ENCODE measurements around the gene STAC3.

Gene STAC3

GRCh38 chr12:57239587-57240065, 11.4 kb downstream of the STAC3 start (continued):
- TF ChIP-seq ZNF26 (tag by site-specific recombination; IDR thresholded peaks at IDR 0.05): no peak
- TF ChIP-seq KLF17 (tag by site-specific recombination; IDR thresholded peaks at IDR 0.05): no peak
- no peak for TF ChIP-seq OVOL3 (tag by site-specific recombination; IDR thresholded peaks at IDR 0.05)
- no peak for TF ChIP-seq ZNF549 (tag by site-specific recombination; IDR thresholded peaks at IDR 0.05)

- Histone ChIP-seq H3K9me3 (ENCODE audit: control insufficient read depth, insufficient read depth, low read depth, low read length) (no peaks in the 10 kb centered on the region), H3K4me1 (ENCODE audit: control insufficient read depth, insufficient read depth, low read length) (peaks cover 17% of the 10 kb centered on the region), H3K4me3 (ENCODE audit: low read depth, low read length) (no peak overlapping the region; the same call in 1 of the 2 replicates), H3K27ac (ENCODE audit: extremely low read depth, low read depth, low read length) (no peak overlapping the region; the same call in 1 of the 2 replicates), H3K36me3 (ENCODE audit: control insufficient read depth in 2 of 2, insufficient read depth in 1 of 2, low read length in 2 of 2) (peaks cover 0 to 21% of the 10 kb centered on the region in 2 experiments; a peak in 1 of 3 replicates)
- ChIA-PET CTCF (interaction anchor here (0.6 to 23.3 kb wide), 21 partner anchors 10 to 971 kb away, joined by 3 to 628 read pairs (median 4); partner anchors contain the start of genes NXPH4, SHMT2 and STAC3), POLR2A (interaction anchor here (1.1 to 6.4 kb wide), 5 partner anchors 9 to 216 kb away, joined by 3 to 72 read pairs (median 16); partner anchors contain the start of genes INHBE and SHMT2)
- TF ChIP-seq TSHZ1 (tag by site-specific recombination; IDR thresholded peaks at IDR 0.05; ENCODE audit: borderline replicate concordance): no peak
- 0 out of 2 replicates have a peak, but pooled peaks have one; percentile 13 for TF ChIP-seq PRDM4 (tag by site-specific recombination; IDR thresholded peaks at IDR 0.05)
- 0 out of 2 replicates have a peak, but pooled peaks have one; percentile 6 for TF ChIP-seq ZNF146 (tag by site-specific recombination; IDR thresholded peaks at IDR 0.05)
- peak; percentile 41 for TF ChIP-seq ZNF76 (tag by site-specific recombination; IDR thresholded peaks at IDR 0.05; ENCODE audit: borderline replicate concordance, low read depth)
- TF ChIP-seq ZNF488 (tag by site-specific recombination; IDR thresholded peaks at IDR 0.05): no peak
- 0 out of 2 replicates have a peak, but pooled peaks have one; percentile 30 for TF ChIP-seq KLF10 (tag by site-specific recombination; IDR thresholded peaks at IDR 0.05)
- peak; percentile 82 for TF ChIP-seq ZNF692 (tag by site-specific recombination; IDR thresholded peaks at IDR 0.05)
- TF ChIP-seq ZNF664 (tag by site-specific recombination; IDR thresholded peaks at IDR 0.05): no peak
- TF ChIP-seq ZBTB48 (tag by site-specific recombination; IDR thresholded peaks at IDR 0.05): peak; percentile 45; the same call in 1 of the 2 replicates
- peak; percentile 74 for TF ChIP-seq SP2 (tag by site-specific recombination; IDR thresholded peaks at IDR 0.05)
- 0 out of 2 replicates have a peak, but pooled peaks have one; percentile 46 for TF ChIP-seq ZFP37 (tag by site-specific recombination; IDR thresholded peaks at IDR 0.05)
- TF ChIP-seq ZBTB8A (tag by site-specific recombination; IDR thresholded peaks at IDR 0.05): peak; percentile 76
- no peak for TF ChIP-seq ZNF114 (tag by site-specific recombination; IDR thresholded peaks at IDR 0.05)
- peak; percentile 72 for TF ChIP-seq ZNF629 (tag by site-specific recombination; IDR thresholded peaks at IDR 0.05)
- TF ChIP-seq ZBTB17 (tag by site-specific recombination; IDR thresholded peaks at IDR 0.05): peak; percentile 63
- TF ChIP-seq ZFP69B (tag by site-specific recombination; IDR thresholded peaks at IDR 0.05): peak; percentile 83
- peak; percentile 100 for TF ChIP-seq ZNF600 (tag by site-specific recombination; IDR thresholded peaks at IDR 0.05)
- TF ChIP-seq BCL11B (tag by site-specific recombination; IDR thresholded peaks at IDR 0.05; ENCODE audit: low read depth): peak; percentile 73; the same call in 1 of the 2 replicates
- no peak for TF ChIP-seq ZNF132 (tag by site-specific recombination; IDR thresholded peaks at IDR 0.05; ENCODE audit: borderline replicate concordance)
- peak; percentile 66; the same call in 1 of the 2 replicates for TF ChIP-seq ZNF391 (tag by site-specific recombination; IDR thresholded peaks at IDR 0.05; ENCODE audit: borderline replicate concordance, low read depth)
Observed at GRCh38 chr12:57238854-57239554, 12.0 kb downstream of the STAC3 start.

Measured in HEK293 (cell line).